Keratinocyte (primary cell): ENCODE results near the gene SYT12.

Experiments used
- CTCF ChIP-seq, 3 experiments: IDR thresholded peaks in 1 of 3; conservative IDR thresholded peaks in 1 of 3; optimal IDR thresholded peaks in 1 of 3; 2 replicates in 2 of 3; 3 replicates in 1 of 3; pipeline versions ENCODE3 to v1.5.1; 2011; ENCODE audit warnings: low read length in 3 of 3, mild to moderate bottlenecking in 3 of 3, moderate library complexity in 2 of 3, control low read depth in 1 of 3, inconsistent platforms in 1 of 3; ENCODE audit not compliant: insufficient read depth in 2 of 3; ENCODE audit errors: extremely low read depth in 1 of 3
- EZH2 ChIP-seq: IDR thresholded peaks from one replicate; pipeline ENCODE4 v1.6.1; 2012; ENCODE audit warnings: inconsistent platforms, mild to moderate bottlenecking, low read length, moderate library complexity

GRCh38 chr11:67054836-67055523, 32.0 kb downstream of the SYT12 start:
- no peak for TF ChIP-seq CTCF (optimal IDR thresholded peaks at IDR 0.05 in 1 of 3, IDR thresholded peaks at IDR 0.05 in 1 of 3, conservative IDR thresholded peaks at IDR 0.05 in 1 of 3; ENCODE audit: extremely low read depth in 1 of 3, insufficient read depth in 2 of 3, low read length in 3 of 3)
- TF ChIP-seq EZH2, result no peak
